LHCN-M2 (cell line): ENCODE data around the gene FOLR2. TPM values are rescaled to one million over a fixed set of nuclear protein-coding genes. Genes with fewer than 3 reads are reported as not detected.

Source experiments
- DNase-seq: peaks from one replicate; pipeline ENCODE4 v3.0.0-alpha.2; 2012; ENCODE audit warnings: low read depth
- total RNA-seq: library from RNA; depleted of rRNA; stranded (reverse); fragments of >200 nt; gene quantifications from 2 replicates; pipeline ENCODE4 v1.2.3, GENCODE V29; 2014

The FOLR2 gene
- total RNA-seq, 1 experiment from 2014 or later, result not detected

GRCh38 chr11:72229925-72230763 lies 13.6 kb downstream of the FOLR2 start:
- no peak for DNase-seq

- no peak for DNase-seq
These were observed 14.3 kb downstream of the FOLR2 start for GRCh38 chr11:72230764-72231365.

GRCh38 chr11:72231396-72232259 lies 15.0 kb downstream of the FOLR2 start:
- DNase-seq, result no peak

- no peak for DNase-seq
These were observed 15.9 kb downstream of the FOLR2 start for GRCh38 chr11:72232260-72233055.

GRCh38 chr11:72233056-72233772 lies 16.6 kb downstream of the FOLR2 start:
- DNase-seq, result no peak

GRCh38 chr11:72233773-72234513 lies 17.3 kb downstream of the FOLR2 start:
- no peak for DNase-seq

GRCh38 chr11:72234514-72234830 lies 17.9 kb downstream of the FOLR2 start:
- no peak for DNase-seq

- DNase-seq, result no peak
These were observed 18.3 kb downstream of the FOLR2 start for GRCh38 chr11:72234920-72235319.

- DNase-seq, result no peak
These were observed 18.9 kb downstream of the FOLR2 start for GRCh38 chr11:72235351-72236057.

GRCh38 chr11:72236083-72236697 lies 19.6 kb downstream of the FOLR2 start:
- no peak for DNase-seq

- no peak for DNase-seq
These were observed 20.1 kb downstream of the FOLR2 start for GRCh38 chr11:72236774-72237111.

GRCh38 chr11:72237112-72237931 lies 20.7 kb downstream of the FOLR2 start:
- no peak for DNase-seq

GRCh38 chr11:72238040-72238450 lies 21.5 kb downstream of the FOLR2 start:
- peak; percentile 58 for DNase-seq

- no peak for DNase-seq
These were observed 22.1 kb downstream of the FOLR2 start for GRCh38 chr11:72238492-72239312.

- DNase-seq, result peak; percentile 33
These were observed 22.8 kb downstream of the FOLR2 start for GRCh38 chr11:72239313-72239848.

GRCh38 chr11:72239849-72240460 lies 23.4 kb downstream of the FOLR2 start:
- DNase-seq, result no peak
